22Rv1 (cell line): ENCODE results near the gene C1GALT1.

Experiments used
- CTCF ChIP-seq: fragments of 450-650 bp; IDR thresholded peaks from 2 replicates; pipeline ENCODE4 v1.5.1; 2017; ENCODE audit warnings: mild to moderate bottlenecking
- ZFX ChIP-seq: fragments of 450-650 bp; IDR thresholded peaks from 2 replicates; pipeline ENCODE4 v1.6.1; 2017; ENCODE audit warnings: antibody characterized with exemption, borderline replicate concordance

DNA sequence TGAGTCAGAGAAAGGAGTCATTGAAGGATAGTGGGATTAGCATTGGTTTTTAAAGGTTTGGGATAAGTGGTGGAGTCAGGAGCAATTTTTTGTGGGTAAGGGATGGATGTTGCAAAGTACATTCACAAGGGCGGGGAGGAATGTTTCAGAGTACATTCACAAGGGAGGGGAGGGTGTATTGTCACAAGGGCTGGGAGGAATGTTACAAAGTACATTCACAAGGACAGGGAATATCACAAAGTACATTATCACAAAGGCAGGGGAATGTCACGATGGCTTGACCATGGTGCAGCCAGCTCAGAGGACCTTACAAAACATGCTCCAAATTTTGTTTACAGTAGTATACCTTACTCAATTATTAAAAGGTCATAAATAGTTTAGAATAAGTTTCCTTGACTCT, 30.3 kb downstream of the C1GALT1 start:
- no peak for TF ChIP-seq CTCF
- TF ChIP-seq ZFX: no peak
